NCI-H345 (cell line): ENCODE results near the gene ITPRID1.

Experiments
- DNase-seq: peaks from one replicate; lab custom pipeline; 2025; lab: John Stamatoyannopoulos, UW

ITPRID1 gene

DNA sequence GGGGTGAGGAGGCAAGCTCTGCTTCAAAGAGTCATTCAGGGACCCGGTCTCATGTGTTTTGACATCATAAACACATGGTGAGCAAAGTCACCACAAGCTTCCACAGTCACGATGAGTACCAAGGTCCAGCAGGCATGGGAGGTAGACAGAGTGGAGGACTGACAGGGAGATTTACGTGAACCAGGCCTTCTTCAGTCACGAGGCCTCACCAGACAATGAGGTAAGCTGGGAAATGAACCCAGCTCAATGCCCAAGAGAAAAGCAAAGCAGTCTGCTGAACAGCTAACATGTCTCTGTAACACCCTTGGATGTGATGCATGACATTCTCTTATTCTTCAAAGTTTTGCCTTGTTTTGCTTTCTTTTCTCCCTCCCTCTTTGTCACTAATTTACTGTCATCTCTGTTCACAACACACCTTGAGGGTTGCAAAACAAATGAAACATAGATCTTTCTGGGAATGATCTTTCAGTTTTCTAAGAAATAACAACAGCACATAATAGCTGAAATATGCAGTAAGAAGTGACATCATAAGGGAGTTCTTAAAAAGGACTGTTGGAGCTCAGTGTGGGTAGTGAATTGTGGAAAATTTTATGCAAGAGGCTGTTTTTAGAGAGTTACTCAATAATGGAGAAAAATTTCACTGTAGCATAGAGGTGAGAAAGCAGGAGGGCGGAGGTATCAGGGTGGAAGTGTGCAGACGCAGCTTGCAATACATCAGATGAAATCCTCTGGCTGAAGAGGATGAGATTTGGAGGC is 182.1 kb downstream of the ITPRID1 start:
- no peak for DNase-seq

DNA sequence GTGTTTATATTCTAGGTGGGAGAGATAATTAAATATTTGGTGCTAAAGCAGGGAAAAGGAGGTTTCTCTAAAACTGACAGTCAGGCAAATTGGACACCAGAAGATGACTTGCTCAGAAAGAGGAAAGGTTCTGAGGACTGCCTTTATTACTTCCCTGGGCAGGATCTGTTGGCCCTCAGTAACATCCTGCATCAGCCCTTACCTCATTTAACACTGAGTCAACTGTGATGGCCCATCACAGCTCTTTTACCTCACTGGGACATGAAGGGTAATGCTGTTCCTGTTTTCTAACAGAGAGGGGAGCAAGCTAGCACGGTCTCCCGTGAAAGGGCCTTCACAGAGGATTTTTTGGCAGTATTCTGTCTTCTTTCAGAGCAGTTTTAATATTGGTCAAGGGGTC is 185.2 kb downstream of the ITPRID1 start:
- DNase-seq: no peak

DNA sequence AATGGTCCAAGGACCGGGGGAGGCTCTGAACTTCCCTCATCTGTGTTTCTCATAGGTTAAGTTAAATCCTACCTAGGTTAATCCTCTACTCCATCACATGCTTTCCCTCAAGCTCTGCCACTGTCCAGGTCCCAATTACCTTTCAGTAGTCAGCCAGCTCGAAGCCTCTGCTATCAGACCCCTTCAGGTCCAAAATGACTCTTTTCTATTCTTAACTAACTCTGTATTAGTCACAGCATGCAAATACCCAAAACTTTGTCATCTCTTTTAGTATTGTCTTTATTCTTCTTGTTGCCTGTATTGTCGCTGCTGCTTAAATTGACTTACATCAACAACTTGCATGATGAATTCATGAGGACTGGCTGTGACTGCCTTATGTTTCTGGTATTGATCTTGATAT is 188.5 kb downstream of the ITPRID1 start:
- no peak for DNase-seq

DNA sequence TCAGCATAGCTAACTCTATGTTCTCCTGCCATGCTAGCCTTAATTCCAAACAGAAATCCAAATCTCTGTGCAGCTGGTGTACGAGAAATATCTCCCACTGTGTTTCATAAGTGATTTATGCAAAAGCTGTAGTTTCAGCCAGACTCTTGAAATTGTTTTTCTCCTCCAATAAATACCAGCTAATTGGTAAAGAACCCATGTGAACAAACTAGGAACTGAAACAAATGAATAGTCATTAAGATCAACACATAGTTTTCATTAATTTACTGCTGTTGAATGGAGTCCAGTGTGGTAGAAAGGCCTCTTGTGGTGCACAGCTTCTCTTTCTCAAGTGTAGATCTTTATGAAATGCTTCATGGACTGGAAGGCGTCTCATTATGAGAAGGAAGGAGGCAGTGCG is 191.5 kb downstream of the ITPRID1 start:
- no peak for DNase-seq

DNA sequence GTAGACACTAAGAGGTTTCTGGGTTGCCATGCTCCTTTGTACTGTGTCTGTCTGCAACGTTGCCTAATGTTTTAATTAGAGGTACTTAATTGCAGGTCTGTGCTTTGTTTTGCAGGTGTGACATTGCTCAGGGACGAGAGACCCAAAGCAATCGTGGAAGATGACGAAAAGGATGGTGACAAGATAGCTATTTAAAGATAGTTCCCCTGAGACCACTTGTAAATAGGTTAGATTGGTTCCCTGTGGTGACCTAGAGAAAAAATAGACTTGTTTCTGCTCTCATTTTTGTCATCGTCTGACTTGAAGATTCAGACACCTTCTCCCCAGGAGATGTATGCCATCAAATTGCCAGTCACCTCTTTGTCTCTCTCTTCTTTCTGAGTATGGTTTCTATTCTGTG is 193.2 kb downstream of the ITPRID1 start:
- DNase-seq: no peak
